AG09309 (cell line): ENCODE data around the gene TST.

Source experiments
- DNase-seq: peaks from one replicate; pipeline ENCODE4 v3.0.0-alpha.2; 2010; ENCODE audit warnings: low read depth
- H3K4me3 ChIP-seq: 2 replicates; pipeline ENCODE4 v1.5.1; 2011; ENCODE audit warnings: mild to moderate bottlenecking, low read depth, low read length, moderate library complexity; ENCODE audit not compliant: control insufficient read depth
- TF ChIP-seq, protein P1 (sequence below): IDR thresholded peaks from 2 replicates; pipeline ENCODE4 v1.5.1; 2011; ENCODE audit warnings: mild to moderate bottlenecking, low read depth, low read length, inconsistent platforms; ENCODE audit not compliant: insufficient read depth, control insufficient read depth; ENCODE audit errors: missing control alignments

Gene TST

DNA sequence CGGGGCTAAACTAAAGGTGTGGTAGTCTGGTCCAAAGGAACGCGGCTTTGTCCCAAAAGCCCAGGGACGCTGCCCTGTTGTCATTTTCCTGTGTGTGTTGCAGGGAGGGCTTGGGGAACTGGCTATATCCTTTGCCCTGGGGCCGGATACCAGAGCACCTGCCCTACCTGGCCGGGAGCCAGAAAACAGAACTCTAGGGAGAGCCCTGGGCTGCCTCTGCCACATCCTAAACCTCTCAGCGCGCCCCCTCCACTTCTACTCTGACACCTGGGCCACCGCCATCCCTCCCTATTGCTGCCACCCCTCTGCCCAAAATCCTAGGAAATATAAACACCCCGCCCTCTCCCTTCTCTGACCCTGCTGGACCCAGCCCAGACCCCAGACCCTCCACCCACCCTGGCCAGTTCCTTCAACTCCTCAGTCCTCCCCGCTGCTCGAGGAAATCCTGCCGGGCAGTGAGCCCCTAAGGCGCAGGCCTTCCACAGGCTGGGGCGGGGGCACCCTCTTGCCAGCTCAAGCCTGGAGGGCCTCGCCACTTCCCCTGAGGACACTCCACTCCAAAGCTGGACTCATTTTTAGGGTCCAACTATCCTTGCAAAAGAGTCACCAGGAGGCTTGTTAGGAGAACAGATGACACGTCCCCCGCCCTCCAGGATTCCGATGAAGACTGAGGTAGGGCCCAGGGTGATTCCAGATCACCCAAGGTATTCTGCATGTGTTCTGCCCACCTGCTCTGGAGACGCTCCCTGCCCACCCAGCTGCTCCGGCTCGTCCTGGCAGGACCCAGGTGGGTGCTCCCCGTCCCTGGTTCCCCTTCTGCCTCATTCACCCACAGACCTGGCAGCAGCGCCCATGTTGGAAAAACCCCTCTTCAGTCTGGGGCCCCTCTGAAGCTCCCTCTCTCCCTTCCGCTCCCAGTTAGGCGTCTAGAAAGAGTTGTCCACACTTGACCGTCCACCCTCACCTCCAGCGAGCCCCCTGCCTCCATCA is 44.5 kb upstream of the TST start:
- TF ChIP-seq, protein P1, sequence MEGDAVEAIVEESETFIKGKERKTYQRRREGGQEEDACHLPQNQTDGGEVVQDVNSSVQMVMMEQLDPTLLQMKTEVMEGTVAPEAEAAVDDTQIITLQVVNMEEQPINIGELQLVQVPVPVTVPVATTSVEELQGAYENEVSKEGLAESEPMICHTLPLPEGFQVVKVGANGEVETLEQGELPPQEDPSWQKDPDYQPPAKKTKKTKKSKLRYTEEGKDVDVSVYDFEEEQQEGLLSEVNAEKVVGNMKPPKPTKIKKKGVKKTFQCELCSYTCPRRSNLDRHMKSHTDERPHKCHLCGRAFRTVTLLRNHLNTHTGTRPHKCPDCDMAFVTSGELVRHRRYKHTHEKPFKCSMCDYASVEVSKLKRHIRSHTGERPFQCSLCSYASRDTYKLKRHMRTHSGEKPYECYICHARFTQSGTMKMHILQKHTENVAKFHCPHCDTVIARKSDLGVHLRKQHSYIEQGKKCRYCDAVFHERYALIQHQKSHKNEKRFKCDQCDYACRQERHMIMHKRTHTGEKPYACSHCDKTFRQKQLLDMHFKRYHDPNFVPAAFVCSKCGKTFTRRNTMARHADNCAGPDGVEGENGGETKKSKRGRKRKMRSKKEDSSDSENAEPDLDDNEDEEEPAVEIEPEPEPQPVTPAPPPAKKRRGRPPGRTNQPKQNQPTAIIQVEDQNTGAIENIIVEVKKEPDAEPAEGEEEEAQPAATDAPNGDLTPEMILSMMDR: no peak

GRCh38 chr22:37062702-37063381 is 43.6 kb upstream of the TST start:
- TF ChIP-seq, protein P1: no peak
- H3K4me3 ChIP-seq: no peak overlapping the region
- no peak for DNase-seq

More for the DNA sequence above, 44.5 kb upstream of the TST start:
- no peak overlapping the region for H3K4me3 ChIP-seq
- no peak for DNase-seq

DNA sequence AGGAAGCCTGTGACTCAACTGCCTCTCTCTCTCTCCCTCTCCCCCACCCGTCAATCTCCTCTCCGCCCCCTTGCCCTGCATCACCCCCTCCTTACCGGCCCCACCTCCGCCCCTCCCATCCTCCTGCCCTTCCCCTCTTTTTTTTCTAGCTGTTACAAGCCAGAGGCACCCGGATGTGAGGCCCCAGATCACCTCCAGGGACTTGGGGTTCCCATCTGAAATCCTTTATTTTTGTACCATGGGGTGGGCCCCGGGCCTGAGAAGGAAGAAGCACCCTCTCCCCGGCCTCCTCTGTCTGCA is 43.1 kb upstream of the TST start:
- H3K4me3 ChIP-seq: no peak overlapping the region
- DNase-seq: no peak
- TF ChIP-seq, protein P1: no peak

DNA sequence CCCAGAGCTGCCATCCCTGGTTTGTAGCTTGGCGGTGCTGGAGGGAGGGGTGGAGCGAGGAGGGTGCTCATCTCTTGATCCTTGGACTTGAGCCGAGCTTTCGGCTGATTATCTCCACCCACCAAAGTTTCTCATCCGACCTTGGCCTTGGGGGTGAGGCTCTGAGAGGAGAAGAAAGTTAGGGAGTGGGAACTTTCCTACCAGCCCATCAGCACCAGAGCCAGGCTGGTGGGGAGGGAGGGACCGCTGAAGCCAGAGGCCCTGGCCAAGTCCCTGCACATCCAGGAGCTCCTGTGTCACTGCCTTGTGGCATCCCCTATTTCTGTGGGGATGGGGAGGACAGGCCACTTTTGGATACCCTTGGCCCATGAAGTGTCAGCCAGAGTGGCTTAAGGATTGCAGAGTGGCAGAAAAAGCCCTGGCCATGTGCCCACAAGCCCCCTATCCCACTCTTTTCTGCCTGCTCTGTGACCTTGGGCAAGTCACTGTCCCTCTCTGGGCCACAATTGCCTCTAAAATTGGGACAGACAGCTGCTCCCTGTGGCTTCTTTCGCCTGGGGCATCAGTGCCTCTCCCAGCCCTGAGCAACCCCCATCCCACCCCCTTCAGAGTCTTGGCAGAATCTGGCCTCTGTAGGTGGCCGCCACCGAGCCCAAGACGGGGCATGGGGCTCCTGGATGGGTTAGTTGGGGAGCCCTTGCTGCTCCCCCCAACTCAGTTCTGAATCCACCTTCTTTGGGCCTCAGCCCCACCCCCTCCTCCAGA is 42.5 kb upstream of the TST start:
- H3K4me3 ChIP-seq: no peak overlapping the region
- DNase-seq: no peak
- TF ChIP-seq, protein P1: no peak

- DNase-seq: no peak
- TF ChIP-seq, protein P1: no peak
Measured at GRCh38 chr22:37060801-37061610, 41.8 kb upstream of the TST start.

More at GRCh38 chr22:37060801-37061610, 41.8 kb upstream of the TST start:
- no peak overlapping the region for H3K4me3 ChIP-seq
